Immature natural killer cell (primary cell): Measurements from ENCODE around the gene HYAL1. TPM values are rescaled to one million over a fixed set of nuclear protein-coding genes. Genes with fewer than 3 reads are reported as not detected.
A peak's percentile ranks its signal among the peaks of the same experiment; 100 is the strongest.

ENCODE experiments used
- DNase-seq, 3 donors: peaks; one replicate each; pipeline ENCODE4 v3.0.0; 2022; ENCODE audit warnings: mixed read lengths in 1 of 3
- H3K27ac Mint-ChIP-seq, 6 donors: one replicate each; pipeline ENCODE4 v1.8.0; 2020; ENCODE audit warnings: mixed read lengths in 6 of 6, mild to moderate bottlenecking in 5 of 6, inconsistent platforms in 4 of 6, moderate library complexity in 3 of 6
- H3K27me3 Mint-ChIP-seq, 3 donors: one replicate each; pipeline ENCODE4 v1.8.0; 2020 to 2021; ENCODE audit warnings: low read depth in 3 of 3, mild to moderate bottlenecking in 3 of 3, mixed read lengths in 3 of 3, moderate library complexity in 3 of 3, inconsistent platforms in 1 of 3
- H3K36me3 Mint-ChIP-seq, 3 donors: one replicate each; pipeline ENCODE4 v1.8.0; 2020; ENCODE audit warnings: mixed read lengths in 3 of 3, inconsistent platforms in 2 of 3, mild to moderate bottlenecking in 2 of 3
- H3K4me1 Mint-ChIP-seq, 2 donors: one replicate each; pipeline ENCODE4 v1.8.0; 2020; ENCODE audit warnings: inconsistent platforms in 2 of 2, mild to moderate bottlenecking in 2 of 2, mixed read lengths in 2 of 2, moderate library complexity in 1 of 2
- H3K4me3 Mint-ChIP-seq, 5 donors: one replicate each; pipeline ENCODE4 v1.8.0; 2020; ENCODE audit warnings: mild to moderate bottlenecking in 5 of 5, mixed read lengths in 5 of 5, inconsistent platforms in 3 of 5, moderate library complexity in 3 of 5
- H3K9me3 Mint-ChIP-seq, 6 donors: one replicate each; pipeline ENCODE4 v1.8.0; 2020; ENCODE audit warnings: mild to moderate bottlenecking in 6 of 6, mixed read lengths in 6 of 6, inconsistent platforms in 4 of 6, moderate library complexity in 3 of 6
- polyA plus RNA-seq, 3 donors: library from polyadenylated mRNA; unstranded; fragments of 300-500 nt; fragmentation: Illumina TruSeq; gene quantifications; one replicate each; pipeline ENCODE4 v1.2.3, GENCODE V29; 2021

Gene HYAL1
- polyA plus RNA-seq, 3 donors from 2014 or later, result 0.18 to 0.57 TPM; not detected in 1

DNA sequence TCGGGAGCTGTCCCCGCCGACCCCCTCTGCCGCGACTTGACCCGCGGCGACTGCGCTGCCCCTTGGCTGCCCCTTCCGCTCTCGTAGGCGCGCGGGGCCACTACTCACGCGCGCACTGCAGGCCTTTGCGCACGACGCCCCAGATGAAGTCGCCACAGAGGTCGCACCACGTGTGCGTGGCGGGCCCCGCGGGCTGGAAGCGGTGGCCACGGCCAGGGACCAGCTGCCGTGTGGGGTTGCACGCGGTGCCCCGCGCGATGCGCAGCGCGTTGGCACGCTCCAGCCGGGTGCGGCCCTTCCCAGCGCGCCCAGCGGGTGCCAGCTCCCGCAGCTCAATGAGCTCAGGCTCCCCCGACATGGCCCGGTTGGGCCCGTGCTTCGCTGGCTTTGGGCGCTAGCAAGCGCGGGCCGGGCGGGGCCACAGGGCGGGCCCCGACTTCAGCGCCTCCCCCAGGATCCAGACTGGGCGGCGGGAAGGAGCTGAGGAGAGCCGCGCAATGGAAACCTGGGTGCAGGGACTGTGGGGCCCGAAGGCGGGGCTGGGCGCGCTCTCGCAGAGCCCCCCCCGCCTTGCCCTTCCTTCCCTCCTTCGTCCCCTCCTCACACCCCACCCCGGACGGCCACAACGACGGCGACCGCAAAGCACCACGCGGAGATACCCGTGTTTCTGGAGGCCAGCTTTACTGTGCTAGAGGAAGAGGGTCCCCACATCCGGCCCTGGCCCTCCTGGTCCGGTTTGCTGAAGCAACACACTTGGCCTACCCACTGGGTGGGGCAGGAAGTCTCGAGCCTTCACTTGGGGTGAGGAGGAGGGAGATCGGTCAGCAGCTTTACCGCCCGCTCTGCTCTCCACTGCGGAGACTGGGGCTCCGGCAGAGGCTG, 37.3 kb upstream of the HYAL1 start, which contains the start of gene RASSF1:
Gene RASSF1 (minus strand): TSS at position 389 of the 882 bp plus-strand sequence. CDS start 31 bp downstream, at position 358.
- Mint-ChIP-seq H3K27ac (peak within 1 kb of the TSS; percentile 93 to 99 (median 97)), H3K9me3 (no peaks in the 10 kb centered on the region), H3K27me3 (peaks cover 16 to 37% (median 31%) of the 10 kb centered on the region in 3 donors), H3K4me1 (peaks cover 65 to 69% of the 10 kb centered on the region in 2 donors), H3K36me3 (peaks cover 9 to 22% (median 10%) of the 10 kb centered on the region in 3 donors), H3K4me3 (peak within 1 kb of the TSS; percentile 90 to 99 (median 98))
- DNase-seq, result peak; percentile 94 to 95 (median 94)

DNA sequence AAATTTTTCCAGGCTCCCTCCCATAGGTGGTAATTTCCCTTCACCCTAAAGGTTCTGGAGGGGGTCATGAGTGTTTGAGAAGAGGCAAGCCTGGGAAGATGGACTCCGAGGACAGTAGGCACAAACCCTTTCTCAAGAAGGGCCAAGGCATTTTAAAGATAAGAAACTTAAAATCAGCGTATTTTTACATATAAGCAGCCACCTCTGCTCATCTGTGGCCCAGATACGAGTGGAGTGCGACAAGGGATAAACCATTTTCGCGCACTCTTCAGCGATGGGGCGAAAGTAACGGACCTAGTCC, 36.7 kb upstream of the HYAL1 start:
- Mint-ChIP-seq H3K9me3 (no peaks in the 10 kb centered on the region), H3K4me1 (peaks cover 63 to 71% of the 10 kb centered on the region in 2 donors), H3K27ac (peak overlapping the region; percentile 93 to 99 (median 97)), H3K4me3 (peak overlapping the region; percentile 90 to 99 (median 98)), H3K36me3 (peaks cover 9 to 22% (median 10%) of the 10 kb centered on the region in 3 donors), H3K27me3 (peaks cover 16 to 37% (median 31%) of the 10 kb centered on the region in 3 donors)
- DNase-seq, result peak in 1 of 3 donors; percentile 22

DNA sequence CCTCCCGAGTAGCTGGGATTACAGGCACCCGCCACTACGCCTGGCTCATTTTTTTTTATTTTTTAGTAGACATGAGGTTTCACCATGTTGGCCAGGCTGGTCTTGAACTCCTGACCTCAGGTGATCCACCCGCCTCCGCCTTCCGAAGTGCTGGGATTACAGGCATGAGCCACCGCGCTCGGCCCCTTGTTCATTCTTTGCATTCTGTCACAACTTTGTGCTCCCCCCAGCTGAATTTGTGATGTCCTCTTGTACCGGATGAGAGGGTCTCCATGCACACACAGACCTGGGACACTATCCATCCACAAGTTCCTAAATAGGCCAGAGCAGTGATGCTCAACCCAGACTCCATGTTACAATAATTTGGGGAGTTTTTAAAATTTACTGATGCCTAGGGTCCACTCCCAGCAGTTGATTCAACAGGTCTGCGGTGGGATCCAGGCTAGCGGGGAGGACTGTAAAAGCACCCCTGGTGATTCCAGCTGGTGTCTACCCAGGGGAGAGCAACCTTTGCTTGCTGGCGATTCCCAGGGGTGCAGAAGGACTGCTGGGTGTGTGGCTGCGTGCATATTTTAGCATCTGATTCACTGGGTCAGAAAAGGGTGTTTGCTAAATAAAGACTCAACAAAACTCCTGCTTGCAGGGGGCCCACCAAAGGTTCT, 36.2 kb upstream of the HYAL1 start:
- DNase-seq, result no peak
- Mint-ChIP-seq H3K36me3 (peaks cover 9 to 22% (median 10%) of the 10 kb centered on the region in 3 donors), H3K4me3 (peak overlapping the region; percentile 90 to 99 (median 98)), H3K9me3 (no peaks in the 10 kb centered on the region), H3K4me1 (peaks cover 66 to 71% of the 10 kb centered on the region in 2 donors), H3K27me3 (peaks cover 16 to 37% (median 31%) of the 10 kb centered on the region in 3 donors), H3K27ac (peak overlapping the region; percentile 93 to 99 (median 97))

GRCh38 chr3:50338965-50339364, 35.6 kb upstream of the HYAL1 start:
- peaks cover 9 to 22% (median 15%) of the 10 kb centered on the region in 3 donors for H3K36me3 Mint-ChIP-seq

GRCh38 chr3:50337175-50337861, 33.9 kb upstream of the HYAL1 start:
- peaks cover 70 to 74% of the 10 kb centered on the region in 2 donors for H3K4me1 Mint-ChIP-seq
- peaks cover 13 to 22% (median 15%) of the 10 kb centered on the region in 3 donors for H3K36me3 Mint-ChIP-seq
- H3K27ac Mint-ChIP-seq, result peak overlapping the region; percentile 93 to 99 (median 97)
- H3K9me3 Mint-ChIP-seq, result no peaks in the 10 kb centered on the region
- DNase-seq, result peak; percentile 93 to 94 (median 93)
- H3K27me3 Mint-ChIP-seq, result peaks cover 16 to 38% (median 31%) of the 10 kb centered on the region in 3 donors
- H3K4me3 Mint-ChIP-seq, result peak overlapping the region; percentile 90 to 99 (median 98)

More at GRCh38 chr3:50338965-50339364, 35.6 kb upstream of the HYAL1 start:
- Mint-ChIP-seq H3K4me3 (peak overlapping the region; percentile 90 to 99 (median 98)), H3K4me1 (peaks cover 69 to 75% of the 10 kb centered on the region in 2 donors), H3K9me3 (no peaks in the 10 kb centered on the region), H3K27ac (peak overlapping the region; percentile 93 to 99 (median 97)), H3K27me3 (peaks cover 16 to 38% (median 31%) of the 10 kb centered on the region in 3 donors)
- DNase-seq, result no peak

DNA sequence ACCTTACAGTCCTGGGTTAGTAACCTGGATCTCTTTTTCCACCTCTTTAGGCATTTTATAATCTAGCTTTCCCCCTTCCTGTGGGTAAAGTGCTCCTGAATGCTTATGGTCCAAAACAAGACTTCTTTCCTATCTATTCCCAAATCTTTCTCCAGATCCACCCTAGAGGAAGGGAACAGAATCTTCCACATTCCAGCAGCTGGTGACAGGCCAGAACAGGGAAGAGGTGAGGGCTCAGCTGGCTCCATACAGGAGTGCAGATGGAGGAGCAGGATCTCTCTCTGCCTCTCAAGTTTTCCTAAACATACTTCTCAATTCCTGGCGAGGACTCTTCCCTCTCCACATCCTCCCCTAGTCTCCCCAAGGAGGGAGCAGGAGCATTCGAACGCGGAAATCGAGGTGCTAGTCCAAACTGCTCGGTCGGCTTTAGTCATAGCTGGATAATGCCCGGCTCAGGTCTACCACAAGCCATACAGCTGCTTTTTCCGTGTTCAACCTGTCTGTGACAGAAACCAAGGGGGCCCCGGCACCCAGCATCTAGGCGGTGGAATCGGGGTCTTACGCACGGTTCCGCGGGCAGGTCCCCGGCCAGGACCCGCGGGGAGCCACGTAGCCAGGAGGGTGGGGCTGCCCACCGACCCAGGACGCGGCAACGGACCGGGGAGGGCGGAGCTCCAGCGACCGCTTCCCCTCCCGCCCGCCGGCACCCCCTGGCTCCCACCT, 33.2 kb upstream of the HYAL1 start:
- Mint-ChIP-seq H3K9me3 (no peaks in the 10 kb centered on the region), H3K27me3 (peaks cover 16 to 38% (median 31%) of the 10 kb centered on the region in 3 donors), H3K36me3 (peaks cover 15 to 22% (median 18%) of the 10 kb centered on the region in 3 donors), H3K4me3 (peak overlapping the region; percentile 90 to 99 (median 98)), H3K4me1 (peaks cover 70 to 71% of the 10 kb centered on the region in 2 donors), H3K27ac (peak overlapping the region; percentile 95 to 99 (median 96))
- DNase-seq, result no peak

DNA sequence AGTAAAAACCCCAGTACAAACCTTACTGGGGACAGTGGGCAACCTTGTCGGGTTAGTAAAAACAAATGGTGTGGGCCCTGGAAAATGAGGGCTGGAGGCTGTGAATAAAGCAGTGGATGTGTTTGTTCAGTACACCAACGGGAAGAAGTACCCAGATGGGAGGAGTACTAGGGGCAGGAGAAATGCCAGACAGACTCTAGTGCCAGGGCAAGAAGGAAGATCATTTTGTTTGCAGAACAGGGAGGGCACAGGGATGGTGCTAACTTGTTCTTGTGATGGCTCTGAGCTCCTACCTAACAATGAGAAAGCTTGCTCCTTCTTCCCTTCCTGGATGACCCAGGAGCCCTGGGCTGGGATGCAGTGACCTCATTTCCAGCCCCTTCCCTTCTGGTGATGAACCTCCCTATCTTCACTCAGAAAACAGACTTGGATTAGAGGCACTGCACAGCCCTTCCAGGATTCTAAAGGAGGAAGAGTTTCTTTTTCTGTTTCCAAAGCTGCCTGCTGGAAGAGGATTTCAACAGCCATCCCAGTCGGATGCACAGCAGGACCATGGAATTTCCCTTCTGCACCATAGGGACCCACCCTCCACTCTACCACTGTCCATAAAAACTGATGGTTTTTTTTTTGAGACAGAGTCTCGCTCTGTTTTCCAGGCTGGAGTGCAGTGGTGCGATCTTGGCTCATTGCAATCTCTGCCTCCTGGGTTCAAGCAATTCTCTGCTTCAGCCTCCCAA, 31.1 kb upstream of the HYAL1 start:
- Mint-ChIP-seq H3K27ac (peak overlapping the region; percentile 93 to 97 (median 95)), H3K4me1 (peaks cover 65 to 66% of the 10 kb centered on the region in 2 donors), H3K9me3 (no peaks in the 10 kb centered on the region), H3K4me3 (peak overlapping the region in 4 of 5 donors; percentile 50 to 67 (median 64)), H3K27me3 (peaks cover 11 to 23% (median 22%) of the 10 kb centered on the region in 3 donors), H3K36me3 (peaks cover 15 to 19% (median 16%) of the 10 kb centered on the region in 3 donors)
- DNase-seq, result no peak

GRCh38 chr3:50333744-50334328, 30.5 kb upstream of the HYAL1 start:
- Mint-ChIP-seq H3K4me3 (peak overlapping the region; percentile 50 to 67 (median 62)), H3K9me3 (no peaks in the 10 kb centered on the region), H3K36me3 (peaks cover 11 to 18% (median 11%) of the 10 kb centered on the region in 3 donors), H3K27ac (peak overlapping the region; percentile 93 to 97 (median 95)), H3K27me3 (peaks cover 7 to 21% (median 17%) of the 10 kb centered on the region in 3 donors), H3K4me1 (peaks cover 61 to 62% of the 10 kb centered on the region in 2 donors)
- DNase-seq, result peak in 1 of 3 donors; percentile 27

GRCh38 chr3:50331364-50331907, 28.1 kb upstream of the HYAL1 start:
- Mint-ChIP-seq H3K27ac (peak overlapping the region in 5 of 6 donors; percentile 32 to 95 (median 73)), H3K4me1 (peaks cover 65 to 66% of the 10 kb centered on the region in 2 donors), H3K36me3 (peaks cover 1 to 15% (median 5%) of the 10 kb centered on the region in 3 donors), H3K9me3 (no peaks in the 10 kb centered on the region), H3K4me3 (no peak overlapping the region), H3K27me3 (peaks cover 0 to 10% (median 4%) of the 10 kb centered on the region in 3 donors)
- no peak for DNase-seq

DNA sequence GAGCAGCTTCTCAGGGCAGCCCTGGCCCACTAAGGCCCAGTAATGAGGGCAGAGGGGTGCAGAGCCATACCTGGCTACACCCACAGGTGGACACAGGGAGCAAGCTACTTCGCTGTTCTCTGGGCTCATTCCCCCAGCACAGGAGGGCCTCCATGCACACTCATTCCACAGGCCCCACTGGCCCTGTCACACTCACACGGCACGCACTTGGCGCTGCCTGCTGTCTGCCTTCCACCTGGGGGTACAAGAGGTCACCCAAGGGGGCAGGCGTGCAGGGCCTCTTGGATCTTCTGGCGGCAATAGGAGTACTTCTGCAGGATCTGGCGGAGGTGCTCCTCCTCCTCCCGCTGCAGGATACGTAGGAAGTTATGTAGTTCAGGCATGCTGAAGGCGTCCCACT, 27.0 kb upstream of the HYAL1 start:
- Mint-ChIP-seq H3K36me3 (peaks cover 0 to 13% (median 4%) of the 10 kb centered on the region in 3 donors), H3K9me3 (no peaks in the 10 kb centered on the region), H3K4me3 (no peak overlapping the region), H3K27me3 (peaks cover 0 to 9% (median 2%) of the 10 kb centered on the region in 3 donors), H3K27ac (peak overlapping the region in 4 of 6 donors; percentile 55 to 73 (median 66)), H3K4me1 (peaks cover 55 to 57% of the 10 kb centered on the region in 2 donors)
- no peak for DNase-seq

DNA sequence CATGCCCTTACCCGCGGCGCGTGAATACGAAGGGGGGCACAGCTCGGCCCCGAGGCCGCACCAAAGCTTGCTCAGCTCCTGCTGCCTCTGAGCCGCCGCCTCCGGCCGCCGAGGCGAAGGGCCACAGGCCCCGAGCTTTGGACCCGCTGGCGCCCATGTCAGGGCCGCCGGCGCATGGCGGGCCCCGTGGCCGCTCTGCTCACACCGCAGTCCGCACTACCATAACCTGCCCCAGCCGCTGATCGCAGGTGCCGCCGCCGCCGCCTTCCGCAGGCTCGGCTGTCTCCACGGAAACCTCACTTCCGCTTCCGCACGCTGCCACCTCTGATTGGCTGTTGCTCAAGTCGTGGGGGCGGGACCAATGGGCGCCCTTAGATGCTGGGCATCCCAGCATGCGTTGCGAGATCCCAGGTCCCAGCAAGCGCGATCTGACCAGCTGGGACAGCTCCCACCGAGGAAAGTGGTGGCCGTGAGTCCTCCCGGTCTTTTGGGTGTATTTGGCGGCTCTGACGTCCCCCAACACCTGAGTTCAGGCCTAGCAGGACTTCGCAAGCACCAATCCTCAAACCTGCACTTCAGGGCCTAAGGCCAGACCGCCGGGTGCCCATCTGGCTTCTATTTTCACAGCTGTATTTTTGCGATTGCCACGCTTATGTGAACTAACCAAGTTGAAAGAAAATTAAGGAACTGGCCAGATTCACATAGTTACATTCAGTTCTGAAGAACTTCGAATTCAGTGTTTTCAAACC, 24.7 kb upstream of the HYAL1 start, which contains the start of gene TUSC2:
Gene TUSC2 (minus strand): TSS at position 281 of the 749 bp plus-strand sequence. CDS start 124 bp downstream, at position 157.
- peak; percentile 93 to 94 (median 93) for DNase-seq
- Mint-ChIP-seq H3K4me1 (peaks cover 42 to 49% of the 10 kb centered on the region in 2 donors), H3K36me3 (peaks cover 0 to 9% (median 0%) of the 10 kb centered on the region in 3 donors), H3K27ac (peak within 1 kb of the TSS; percentile 89 to 96 (median 92)), H3K9me3 (no peaks in the 10 kb centered on the region), H3K4me3 (peak within 1 kb of the TSS; percentile 84 to 98 (median 94)), H3K27me3 (peaks cover 0 to 8% (median 2%) of the 10 kb centered on the region in 3 donors)
